ENCODE results near the gene TBC1D2B.

The TBC1D2B gene

GRCh38 chr15:78034495-78035191 lies 42.9 kb downstream of the TBC1D2B start:
- peak; percentile 55 for DNase-seq (ENCODE audit: low read depth)

GRCh38 chr15:78033864-78034263 lies 43.6 kb downstream of the TBC1D2B start:
- DNase-seq (ENCODE audit: low read depth), result no peak

GRCh38 chr15:78032671-78033070 lies 44.8 kb downstream of the TBC1D2B start:
- DNase-seq (ENCODE audit: low read depth), result no peak

- no peak for DNase-seq (ENCODE audit: low read depth)
Measured at GRCh38 chr15:78024883-78025282, 52.6 kb downstream of the TBC1D2B start.

GRCh38 chr15:78024519-78024870 lies 53.0 kb downstream of the TBC1D2B start:
- DNase-seq (ENCODE audit: low read depth), result no peak

- no peak for DNase-seq (ENCODE audit: low read depth)
Measured at GRCh38 chr15:78023865-78024518, 53.5 kb downstream of the TBC1D2B start.

- DNase-seq (ENCODE audit: low read depth), result no peak
Measured at GRCh38 chr15:78023081-78023665, 54.3 kb downstream of the TBC1D2B start.

GRCh38 chr15:78021761-78022160 lies 55.8 kb downstream of the TBC1D2B start:
- no peak for DNase-seq (ENCODE audit: low read depth)

- no peak for DNase-seq (ENCODE audit: low read depth)
Measured at GRCh38 chr15:78020007-78020406, 57.5 kb downstream of the TBC1D2B start.

- no peak for DNase-seq (ENCODE audit: low read depth)
Measured at GRCh38 chr15:78018946-78019644, 58.4 kb downstream of the TBC1D2B start.

GRCh38 chr15:78018445-78018844 lies 59.1 kb downstream of the TBC1D2B start:
- DNase-seq (ENCODE audit: low read depth), result no peak

- DNase-seq (ENCODE audit: low read depth), result no peak
Measured at GRCh38 chr15:78016860-78017259, 60.7 kb downstream of the TBC1D2B start.

GRCh38 chr15:78012643-78013077 lies 64.9 kb downstream of the TBC1D2B start:
- DNase-seq (ENCODE audit: low read depth), result no peak

- DNase-seq (ENCODE audit: low read depth), result no peak
Measured at GRCh38 chr15:78010067-78010466, 67.4 kb downstream of the TBC1D2B start.

GRCh38 chr15:78007964-78008886 lies 69.3 kb downstream of the TBC1D2B start:
- DNase-seq (ENCODE audit: low read depth), result no peak

- no peak for DNase-seq (ENCODE audit: low read depth)
Measured at GRCh38 chr15:78007211-78007931, 70.1 kb downstream of the TBC1D2B start.

- DNase-seq (ENCODE audit: low read depth), result no peak
Measured at GRCh38 chr15:78006567-78007205, 70.8 kb downstream of the TBC1D2B start.

GRCh38 chr15:78004919-78005634 lies 72.4 kb downstream of the TBC1D2B start:
- DNase-seq (ENCODE audit: low read depth), result no peak

GRCh38 chr15:78004222-78004727 lies 73.2 kb downstream of the TBC1D2B start:
- DNase-seq (ENCODE audit: low read depth), result no peak

Data from stimulated activated CD8-positive, alpha-beta memory T cell treated with anti-CD3 and anti-CD28 coated beads, Interleukin-15, amount 100 ng/mL, for 1 hour (primary cell).